Hematopoietic multipotent progenitor cell treated with erythropoietin and hydrocortisone succinate and interleukin-3 and kit ligand, for 15 days (in vitro differentiated cells): ENCODE measurements around the gene KRT9.
"Not testable (repeated sequence)": the region's sequence is repeated elsewhere in the genome, so short reads cannot be mapped to it uniquely, and the experiment has no call there.

Source experiments
- DNase-seq: peaks from one replicate; pipeline ENCODE4 v3.0.0-alpha.2; 2015; ENCODE audit warnings: low spot score

The KRT9 gene

GRCh38 chr17:41578971-41579370 is 7.1 kb upstream of the KRT9 start:
- DNase-seq = no peak

GRCh38 chr17:41578538-41578937 is 6.7 kb upstream of the KRT9 start:
- no peak for DNase-seq

- DNase-seq = not testable (repeated sequence)
These were observed 4.9 kb upstream of the KRT9 start for GRCh38 chr17:41576740-41577139.

- DNase-seq = no peak
These were observed 3.5 kb upstream of the KRT9 start for GRCh38 chr17:41575336-41575735.

- DNase-seq = no peak
These were observed 4.5 kb downstream of the KRT9 start for GRCh38 chr17:41567317-41567716.

GRCh38 chr17:41565338-41565737 is 6.5 kb downstream of the KRT9 start:
- DNase-seq = no peak

- DNase-seq = no peak
These were observed 8.2 kb downstream of the KRT9 start for GRCh38 chr17:41563607-41564170.

- no peak for DNase-seq
These were observed 10.3 kb downstream of the KRT9 start for GRCh38 chr17:41561554-41561953.

GRCh38 chr17:41559548-41559947 is 12.3 kb downstream of the KRT9 start:
- no peak for DNase-seq

GRCh38 chr17:41556931-41557330 is 14.9 kb downstream of the KRT9 start:
- DNase-seq = no peak

GRCh38 chr17:41556306-41556705 is 15.6 kb downstream of the KRT9 start:
- DNase-seq = no peak

GRCh38 chr17:41555105-41555887 is 16.6 kb downstream of the KRT9 start:
- no peak for DNase-seq

GRCh38 chr17:41553987-41554680 is 17.7 kb downstream of the KRT9 start:
- DNase-seq = no peak

- no peak for DNase-seq
These were observed 18.7 kb downstream of the KRT9 start for GRCh38 chr17:41553176-41553575.

- no peak for DNase-seq
These were observed 19.4 kb downstream of the KRT9 start for GRCh38 chr17:41552455-41552854.

GRCh38 chr17:41551365-41551764 is 20.5 kb downstream of the KRT9 start:
- DNase-seq = no peak

GRCh38 chr17:41549596-41550039 is 22.2 kb downstream of the KRT9 start:
- DNase-seq = peak; percentile 34

GRCh38 chr17:41548844-41549595 is 22.8 kb downstream of the KRT9 start:
- peak; percentile 77 for DNase-seq

GRCh38 chr17:41547921-41548843 is 23.7 kb downstream of the KRT9 start:
- no peak for DNase-seq

- no peak for DNase-seq
These were observed 24.4 kb downstream of the KRT9 start for GRCh38 chr17:41547378-41547841.

GRCh38 chr17:41546819-41547218 is 25.0 kb downstream of the KRT9 start:
- no peak for DNase-seq
